Heart right ventricle (tissue), 16 donors: ENCODE results near the gene IFIT3. TPM values are rescaled to one million over a fixed set of nuclear protein-coding genes. Genes with fewer than 3 reads are reported as not detected.

Experiments
- ATAC-seq, 8 donors: fragments of 200-7000 bp; cut with Tn5 transposase; one replicate each; pipeline ENCODE4 v1.9.1; 2020; ENCODE audit warnings: mild to moderate bottlenecking in 8 of 8, moderate library complexity in 8 of 8, moderate number of reproducible peaks in 1 of 8
- DNase-seq, 2 donors: peaks; one replicate each; pipeline ENCODE4 v3.0.0-alpha.2; 2020
- H3K27ac ChIP-seq, 10 donors: fragments of 200-600 bp; sonication (generic) in 2 of 10; one replicate each; pipeline versions ENCODE4 v1.5.0 to v1.8.0; 2020 to 2022; ENCODE audit warnings: mild to moderate bottlenecking in 3 of 10
- H3K27me3 ChIP-seq, 7 donors: fragments of 200-600 bp; one replicate each; pipeline ENCODE4 v1.8.0; 2021 to 2022; ENCODE audit warnings: mild to moderate bottlenecking in 2 of 7
- H3K36me3 ChIP-seq, 9 donors: fragments of 200-600 bp; sonication (generic) in 1 of 9; one replicate each; pipeline versions ENCODE4 v1.5.0 to v1.8.0; 2020 to 2022; ENCODE audit warnings: mild to moderate bottlenecking in 2 of 9
- H3K4me1 ChIP-seq, 9 donors: fragments of 200-600 bp; sonication (generic) in 1 of 9; one replicate each; pipeline versions ENCODE4 v1.5.0 to v1.8.0; 2020 to 2022; ENCODE audit warnings: mild to moderate bottlenecking in 4 of 9
- H3K4me3 ChIP-seq, 10 donors: fragments of 200-600 bp; sonication (generic) in 2 of 10; one replicate each; pipeline versions ENCODE4 v1.5.0 to v1.8.0; 2020 to 2022; ENCODE audit warnings: mild to moderate bottlenecking in 7 of 10, moderate library complexity in 2 of 10
- H3K9me3 ChIP-seq, 11 donors: fragments of 200-600 bp in 10 of 11; sonication (generic) in 2 of 11; one replicate each; pipeline versions ENCODE4 v1.5.0 to v1.8.0; 2013 to 2022; ENCODE audit warnings: mild to moderate bottlenecking in 2 of 11, control low read depth in 1 of 11, moderate library complexity in 1 of 11
- WGBS, 2 donors: extraction: QIAGEN DNeasy Blood & Tissue Kit; methylation state at CpG; one replicate each; pipeline ENCODE4 v1.1.7; 2013; ENCODE audit warnings: inconsistent platforms in 1 of 2; 5-methylcytosine and 5-hydroxymethylcytosine counted together
- intact Hi-C, 10 donors: fragments of 100-400 bp; cut with DNase I; formaldehyde crosslinking; loops; one replicate each; pipeline versions ENCODE4 v1.11.1 to v1.14.2; 2022
- polyA plus RNA-seq, 2 donors: library from polyadenylated mRNA; stranded (reverse); fragments of 200-250 nt; gene quantifications; one replicate each; pipeline ENCODE4 v1.2.3, GENCODE V29; 2013
- total RNA-seq, 10 donors: library from RNA; stranded (reverse); fragmentation: NEBNext Ultra II Directional in 3 of 10; extraction: Animal tissue kit (Norgen Biotek cat#: 25700) in 3 of 10; gene quantifications; one replicate each; pipeline versions ENCODE4 v1.2.1 to v1.2.4, GENCODE V29; 2021 to 2023
- TF ChIP-seq, protein P1 (sequence below), 9 donors: fragments of 200-600 bp; sonication (generic) in 2 of 9; IDR thresholded peaks; one replicate each; pipeline versions ENCODE4 v1.5.0 to v1.8.0; 2021 to 2022; ENCODE audit warnings: antibody characterized with exemption in 9 of 9, mild to moderate bottlenecking in 5 of 9, moderate library complexity in 1 of 9
- donor health status: Arrhythmogenic right ventricular cardiomyopathy.
- donor health status: ischemic (EF 13 %, LVEDD 7.1; RV severe dilation, severe dysfunction).
- donor health status: healthy with polysubstance abuse.
- donor health status: DM: no; HTN: yes; CAD: no.
- donor health status: DM: no; HTN: no; CAD: no.
- donor health status: ischemic (EF 25% LVEDD 6.9; RV normal size, moderate dysfunction).
- donor health status: ischemic (EF 25% LVEDD 5.7; RV mildly dilated, moderate dysfunction).
- donor health status: healthy.
- donor health status: DM: yes; HTN: yes; CAD: no.
- donor health status: Ischemic cardiomyopathy.
- donor health status: ischemic (EF 35%, LVEDD 5.7; RV mildly dilated, moderate dysfunction).
- donor health status: nonischemic (EF 11% LVEDD 7.7; RV severe dilation, severe dysfunction).
- donor health status: DM: yes; HTN: yes; CAD: no.
- donor health status: PGD.
- donor health status: ischemic (EF 29% LVEDD 5.4; RV normal size, mild dysfunction).
- donor health status: nonischemic (EF 23%, LVEDD 6.1; RV moderate dilation, normal function).

The IFIT3 gene
- total and polyA plus RNA-seq, 12 donors, result 4.7 to 102 (median 12.2) TPM

DNA sequence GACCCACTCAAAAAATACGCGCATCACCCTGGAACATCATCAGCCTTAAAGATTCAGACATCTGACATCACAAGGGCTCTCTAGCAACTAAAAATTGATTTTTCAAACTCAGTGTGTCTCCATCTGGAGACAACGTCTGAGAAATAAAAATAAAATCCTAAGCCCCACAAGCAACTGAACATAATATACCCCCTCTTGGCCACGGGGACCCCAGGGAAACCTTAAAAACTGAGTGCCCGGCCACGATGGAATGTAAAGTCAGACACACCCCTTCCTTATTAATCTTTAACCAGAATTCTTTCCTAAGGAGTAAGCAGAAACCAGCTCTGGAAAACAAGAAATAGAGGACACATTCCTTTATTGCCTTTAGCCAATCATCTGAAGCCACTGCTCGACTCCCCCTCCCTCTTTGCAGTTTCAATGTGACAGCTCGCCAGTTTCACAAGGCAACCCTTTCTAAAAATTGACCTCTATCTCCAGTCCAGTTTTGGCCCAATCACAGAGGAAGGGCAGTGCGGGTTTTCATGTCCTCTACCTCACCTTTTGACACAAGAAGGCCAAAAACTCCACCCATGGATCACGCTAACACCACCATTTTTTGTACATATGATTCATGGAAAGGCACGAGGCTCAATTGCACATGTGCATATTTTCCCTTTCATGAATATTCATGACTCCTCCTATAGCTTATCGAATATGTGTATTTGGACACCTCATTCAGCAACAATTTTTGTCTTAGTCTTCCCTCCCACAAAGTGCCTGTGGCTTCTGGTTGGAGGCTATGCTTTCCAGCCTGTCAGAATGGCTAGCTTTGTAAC is 24.2 kb downstream of the IFIT3 start:
- Histone ChIP-seq H3K36me3 (no peaks in the 10 kb centered on the region), H3K9me3 (peaks cover 0 to 7% (median 0%) of the 10 kb centered on the region in 11 donors), H3K4me1 (peaks cover 16 to 62% (median 51%) of the 10 kb centered on the region in 9 donors), H3K27ac (peak overlapping the region; percentile 37 to 89 (median 81)), H3K4me3 (peak overlapping the region in 1 of 10 donors; percentile 16), H3K27me3 (no peaks in the 10 kb centered on the region)
- 35 to 43% methylated on average over 12 of the region's 12 CpGs for WGBS, 2 donors
- TF ChIP-seq, protein P1, sequence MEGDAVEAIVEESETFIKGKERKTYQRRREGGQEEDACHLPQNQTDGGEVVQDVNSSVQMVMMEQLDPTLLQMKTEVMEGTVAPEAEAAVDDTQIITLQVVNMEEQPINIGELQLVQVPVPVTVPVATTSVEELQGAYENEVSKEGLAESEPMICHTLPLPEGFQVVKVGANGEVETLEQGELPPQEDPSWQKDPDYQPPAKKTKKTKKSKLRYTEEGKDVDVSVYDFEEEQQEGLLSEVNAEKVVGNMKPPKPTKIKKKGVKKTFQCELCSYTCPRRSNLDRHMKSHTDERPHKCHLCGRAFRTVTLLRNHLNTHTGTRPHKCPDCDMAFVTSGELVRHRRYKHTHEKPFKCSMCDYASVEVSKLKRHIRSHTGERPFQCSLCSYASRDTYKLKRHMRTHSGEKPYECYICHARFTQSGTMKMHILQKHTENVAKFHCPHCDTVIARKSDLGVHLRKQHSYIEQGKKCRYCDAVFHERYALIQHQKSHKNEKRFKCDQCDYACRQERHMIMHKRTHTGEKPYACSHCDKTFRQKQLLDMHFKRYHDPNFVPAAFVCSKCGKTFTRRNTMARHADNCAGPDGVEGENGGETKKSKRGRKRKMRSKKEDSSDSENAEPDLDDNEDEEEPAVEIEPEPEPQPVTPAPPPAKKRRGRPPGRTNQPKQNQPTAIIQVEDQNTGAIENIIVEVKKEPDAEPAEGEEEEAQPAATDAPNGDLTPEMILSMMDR (IDR thresholded peaks at IDR 0.05), result no peak
- intact Hi-C loops, result no loop called here
- ATAC-seq (peak; percentile 46 to 83 (median 70)), DNase-seq (peak in 1 of 2 donors; percentile 51)

DNA sequence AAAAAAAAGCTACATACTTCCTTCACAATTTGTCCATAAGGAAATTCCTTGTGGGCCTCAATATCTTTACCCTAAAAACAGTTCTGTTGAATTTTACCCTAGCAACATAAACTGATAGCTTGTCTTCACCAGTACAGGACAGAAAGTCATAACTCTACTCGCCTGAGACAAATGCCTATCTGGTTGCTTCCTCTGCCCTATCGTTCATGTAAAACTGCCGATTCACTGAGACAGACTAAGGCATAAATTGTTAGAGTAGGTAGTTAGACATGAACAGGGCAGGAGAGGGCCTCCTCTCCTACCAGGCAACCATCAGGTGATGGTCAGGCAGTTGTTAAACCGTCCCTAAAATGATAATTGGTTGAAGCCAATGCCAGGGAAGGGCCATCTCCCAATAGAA is 25.0 kb downstream of the IFIT3 start:
- no peaks in the 10 kb centered on the region for H3K27me3 ChIP-seq
- H3K4me3 ChIP-seq, result no peak overlapping the region
- H3K27ac ChIP-seq, result peak overlapping the region in 4 of 10 donors; percentile 72 to 83 (median 81)
- DNase-seq (no peak), ATAC-seq (no peak)
- intact Hi-C loops, result no loop called here
- TF ChIP-seq, protein P1 (IDR thresholded peaks at IDR 0.05), result no peak
- WGBS, 2 donors, result 87 to 89% methylated on average over 4 of the region's 4 CpGs
- H3K9me3 ChIP-seq, result peaks cover 0 to 7% (median 0%) of the 10 kb centered on the region in 11 donors
- peaks cover 11 to 54% (median 43%) of the 10 kb centered on the region in 9 donors for H3K4me1 ChIP-seq
- no peaks in the 10 kb centered on the region for H3K36me3 ChIP-seq

DNA sequence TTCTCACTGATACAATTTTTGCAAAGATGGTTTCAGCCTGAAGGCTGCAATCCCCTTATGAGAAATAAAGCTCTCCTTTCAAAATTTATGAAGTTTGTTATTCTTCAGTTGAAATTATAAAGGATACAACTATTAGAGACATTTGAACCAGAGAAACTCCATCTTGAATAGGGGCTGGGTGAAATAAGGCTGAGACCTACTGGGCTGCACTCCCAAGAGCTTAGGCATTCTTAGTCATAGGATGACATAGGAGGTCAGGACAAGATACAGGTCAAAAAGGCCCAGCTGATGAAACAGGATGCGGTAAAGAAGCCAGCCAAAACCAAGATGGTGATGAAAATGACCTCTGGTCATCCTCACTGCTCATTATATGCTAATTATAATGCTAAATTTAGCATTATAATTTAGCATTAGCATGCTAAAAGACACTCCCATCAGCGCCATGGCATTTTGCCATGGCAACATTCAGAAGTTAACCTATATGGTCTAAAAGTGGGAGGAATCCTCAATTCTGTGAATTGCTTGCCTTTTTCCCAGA is 27.7 kb downstream of the IFIT3 start:
- no peak for ATAC-seq
- H3K27ac ChIP-seq, result peak overlapping the region in 1 of 10 donors; percentile 8

DNA sequence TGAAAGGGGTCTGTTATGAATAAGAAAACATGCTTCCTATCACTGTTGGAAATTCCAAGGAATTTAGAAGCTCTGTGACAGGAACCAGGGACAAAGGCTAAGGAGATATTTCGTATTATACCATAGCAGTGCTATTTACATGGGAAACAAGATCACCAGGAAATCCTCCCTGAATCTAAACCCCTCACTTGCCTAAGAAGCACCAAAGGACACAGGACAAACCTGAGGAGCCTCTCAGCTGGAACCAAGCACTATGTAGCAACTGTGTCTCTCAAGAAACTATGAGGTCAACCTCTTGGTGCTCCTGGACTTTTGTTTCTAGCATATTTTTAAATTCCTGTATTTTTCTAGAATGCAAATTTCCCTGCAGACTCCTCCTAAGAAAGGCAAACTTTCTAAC is 29.3 kb downstream of the IFIT3 start:
- ATAC-seq, result no peak
- Histone ChIP-seq H3K9me3 (peaks cover 0 to 7% (median 0%) of the 10 kb centered on the region in 11 donors), H3K4me1 (peaks cover 0 to 12% (median 6%) of the 10 kb centered on the region in 9 donors), H3K27me3 (no peaks in the 10 kb centered on the region), H3K27ac (no peak overlapping the region), H3K36me3 (no peaks in the 10 kb centered on the region), H3K4me3 (no peak overlapping the region)
- 64 to 65% methylated on average over 1 of the region's 1 CpG for WGBS, 2 donors
- TF ChIP-seq, protein P1 (IDR thresholded peaks at IDR 0.05), result no peak
- intact Hi-C loops, result no loop called here
- no peak for DNase-seq

More for the DNA sequence above, 27.7 kb downstream of the IFIT3 start:
- H3K27me3 ChIP-seq, result no peaks in the 10 kb centered on the region
- TF ChIP-seq, protein P1 (IDR thresholded peaks at IDR 0.05), result no peak
- no peak overlapping the region for H3K4me3 ChIP-seq
- no peaks in the 10 kb centered on the region for H3K36me3 ChIP-seq
- intact Hi-C loops, result no loop called here
- DNase-seq, result no peak
- 86 to 90% methylated on average over 2 of the region's 2 CpGs for WGBS, 2 donors
- peaks cover 0 to 7% (median 0%) of the 10 kb centered on the region in 11 donors for H3K9me3 ChIP-seq
- peaks cover 5 to 29% (median 21%) of the 10 kb centered on the region in 9 donors for H3K4me1 ChIP-seq
